ENCODE results near the gene CD80. TPM values are rescaled to one million over a fixed set of nuclear protein-coding genes. Genes with fewer than 3 reads are reported as not detected.
"Not testable (repeated sequence)": the region's sequence is repeated elsewhere in the genome, so short reads cannot be mapped to it uniquely, and the experiment has no call there.

Gene CD80
- total RNA-seq, 3 donors from 2014 or later (not counting 1 experiment from before 2014, with no cell fraction given): 0.40 to 1.1 TPM; not detected in 1

DNA sequence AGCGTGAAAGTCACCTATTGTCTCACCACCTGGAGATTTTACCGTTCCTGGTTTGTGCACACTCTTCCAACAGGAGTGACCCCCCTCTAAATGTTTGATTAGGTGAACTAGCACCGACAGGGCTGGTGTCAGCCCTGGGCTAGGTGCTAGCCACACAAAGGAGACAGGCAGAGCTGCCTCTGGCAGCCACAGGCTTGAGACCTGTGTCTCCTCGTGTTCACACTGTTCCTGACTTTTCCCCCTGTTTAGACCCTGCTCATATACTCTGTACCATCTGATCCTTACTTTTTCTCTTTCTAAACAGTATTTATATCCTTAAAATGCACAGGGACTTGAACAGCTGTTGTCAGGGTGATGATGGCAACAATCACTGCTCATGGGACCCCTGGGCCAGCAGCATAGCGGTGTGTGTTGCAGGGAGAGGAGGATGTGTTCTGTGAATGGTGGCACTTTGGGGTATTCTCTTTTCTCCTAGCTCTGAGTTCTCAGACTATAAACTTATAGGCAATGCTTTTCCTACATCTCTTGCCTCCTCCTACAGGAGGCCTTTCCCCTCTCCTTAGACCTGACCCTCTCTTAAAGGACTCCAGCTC is 5.5 kb downstream of the CD80 start:
- H3K27ac Mint-ChIP-seq: no peak overlapping the region
- ATAC-seq: no peak
- Histone ChIP-seq H3K4me1 (ENCODE audit: control insufficient read depth, insufficient read depth, low read length) (peaks cover 3% of the 10 kb centered on the region), H3K27ac (ENCODE audit: low read length) (no peak overlapping the region), H3K9me3 (ENCODE audit: control insufficient read depth, insufficient read depth, low read length) (no peaks in the 10 kb centered on the region), H3K27me3 (ENCODE audit: control insufficient read depth, insufficient read depth, low read length) (no peaks in the 10 kb centered on the region), H3K4me3 (ENCODE audit: low read length) (no peak overlapping the region), H3K36me3 (ENCODE audit: control insufficient read depth, insufficient read depth, low read length) (no peaks in the 10 kb centered on the region)
- no peaks in the 10 kb centered on the region for H3K36me3 Mint-ChIP-seq
- H3K27me3 Mint-ChIP-seq (ENCODE audit: low read depth in 2 of 2): peaks cover 0 to 2% of the 10 kb centered on the region in 2 donors
- intact Hi-C loops (cut with micrococcal nuclease): no loop called here
- no peaks in the 10 kb centered on the region for H3K9me3 Mint-ChIP-seq
- no peak overlapping the region for H3K4me3 Mint-ChIP-seq
- TF ChIP-seq, protein P1, sequence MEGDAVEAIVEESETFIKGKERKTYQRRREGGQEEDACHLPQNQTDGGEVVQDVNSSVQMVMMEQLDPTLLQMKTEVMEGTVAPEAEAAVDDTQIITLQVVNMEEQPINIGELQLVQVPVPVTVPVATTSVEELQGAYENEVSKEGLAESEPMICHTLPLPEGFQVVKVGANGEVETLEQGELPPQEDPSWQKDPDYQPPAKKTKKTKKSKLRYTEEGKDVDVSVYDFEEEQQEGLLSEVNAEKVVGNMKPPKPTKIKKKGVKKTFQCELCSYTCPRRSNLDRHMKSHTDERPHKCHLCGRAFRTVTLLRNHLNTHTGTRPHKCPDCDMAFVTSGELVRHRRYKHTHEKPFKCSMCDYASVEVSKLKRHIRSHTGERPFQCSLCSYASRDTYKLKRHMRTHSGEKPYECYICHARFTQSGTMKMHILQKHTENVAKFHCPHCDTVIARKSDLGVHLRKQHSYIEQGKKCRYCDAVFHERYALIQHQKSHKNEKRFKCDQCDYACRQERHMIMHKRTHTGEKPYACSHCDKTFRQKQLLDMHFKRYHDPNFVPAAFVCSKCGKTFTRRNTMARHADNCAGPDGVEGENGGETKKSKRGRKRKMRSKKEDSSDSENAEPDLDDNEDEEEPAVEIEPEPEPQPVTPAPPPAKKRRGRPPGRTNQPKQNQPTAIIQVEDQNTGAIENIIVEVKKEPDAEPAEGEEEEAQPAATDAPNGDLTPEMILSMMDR (IDR thresholded peaks at IDR 0.05): no peak
- H3K4me1 Mint-ChIP-seq: no peaks in the 10 kb centered on the region
- 63% methylated on average over 5 of the region's 5 CpGs for WGBS (ENCODE audit: insufficient coverage)
- DNase-seq: no peak

DNA sequence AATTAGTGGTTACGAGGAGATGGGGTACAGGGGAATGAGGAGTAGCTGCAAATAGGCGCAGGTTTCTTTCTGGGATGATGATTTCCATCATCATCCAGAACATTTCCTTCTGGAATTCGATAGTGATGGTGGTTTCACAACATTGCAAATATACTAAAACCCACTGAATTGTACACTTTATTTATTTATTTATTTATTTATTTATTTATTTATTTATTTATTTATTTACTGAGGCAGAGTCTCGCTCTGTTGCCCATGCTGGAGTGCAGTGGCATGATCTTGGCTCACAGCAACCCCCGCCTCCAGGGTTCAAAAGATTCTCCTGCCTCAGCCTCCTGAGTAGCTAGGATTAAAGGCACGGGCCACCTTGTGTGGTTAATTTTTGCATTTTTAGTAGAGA is 6.5 kb downstream of the CD80 start:
- H3K27me3 ChIP-seq (ENCODE audit: control insufficient read depth, insufficient read depth, low read length); H3K4me1 Mint-ChIP-seq; DNase-seq; H3K4me3 ChIP-seq (ENCODE audit: low read length); H3K4me3 Mint-ChIP-seq; H3K27ac Mint-ChIP-seq; H3K36me3 ChIP-seq (ENCODE audit: control insufficient read depth, insufficient read depth, low read length); H3K4me1 ChIP-seq (ENCODE audit: control insufficient read depth, insufficient read depth, low read length); H3K9me3 Mint-ChIP-seq; H3K27me3 Mint-ChIP-seq (ENCODE audit: low read depth in 2 of 2); H3K27ac ChIP-seq (ENCODE audit: low read length); intact Hi-C loops (cut with micrococcal nuclease); H3K9me3 ChIP-seq (ENCODE audit: control insufficient read depth, insufficient read depth, low read length); H3K36me3 Mint-ChIP-seq; ATAC-seq: not testable (repeated sequence)
- 91% methylated on average over 4 of the region's 6 CpGs for WGBS (ENCODE audit: insufficient coverage)

DNA sequence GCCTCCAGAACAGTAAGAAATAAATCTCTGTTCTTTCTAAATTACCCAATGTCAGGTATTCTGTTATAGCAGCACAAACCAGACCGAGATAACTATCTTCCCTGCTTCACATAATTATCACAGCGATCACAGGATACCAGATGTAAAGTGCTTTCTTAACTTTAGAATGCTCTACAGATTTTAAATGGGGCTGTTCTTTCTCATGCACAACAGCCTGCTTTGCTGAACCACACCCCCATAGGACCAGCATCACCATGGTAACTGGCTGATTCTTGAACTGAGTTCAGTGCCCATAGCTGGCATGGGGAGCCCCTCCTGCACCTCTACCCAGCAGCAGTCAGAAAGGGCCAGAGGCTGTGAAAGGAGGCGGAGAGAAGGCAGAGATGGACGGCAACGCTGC is 7.8 kb downstream of the CD80 start:
- H3K9me3 ChIP-seq (ENCODE audit: control insufficient read depth, insufficient read depth, low read length): no peaks in the 10 kb centered on the region
- no peaks in the 10 kb centered on the region for H3K9me3 Mint-ChIP-seq
- DNase-seq: no peak
- H3K4me1 ChIP-seq (ENCODE audit: control insufficient read depth, insufficient read depth, low read length): peaks cover 3% of the 10 kb centered on the region
- H3K36me3 ChIP-seq (ENCODE audit: control insufficient read depth, insufficient read depth, low read length): no peaks in the 10 kb centered on the region
- H3K27me3 ChIP-seq (ENCODE audit: control insufficient read depth, insufficient read depth, low read length): no peaks in the 10 kb centered on the region
- H3K27ac Mint-ChIP-seq: no peak overlapping the region
- H3K36me3 Mint-ChIP-seq: no peaks in the 10 kb centered on the region
- TF ChIP-seq, protein P1 (IDR thresholded peaks at IDR 0.05): no peak
- H3K4me3 Mint-ChIP-seq: no peak overlapping the region
- H3K4me3 ChIP-seq (ENCODE audit: low read length): no peak overlapping the region
- H3K27me3 Mint-ChIP-seq (ENCODE audit: low read depth in 2 of 2): peaks cover 0 to 3% of the 10 kb centered on the region in 2 donors
- ATAC-seq: no peak
- intact Hi-C loops (cut with micrococcal nuclease): no loop called here
- WGBS (ENCODE audit: insufficient coverage): 92% methylated on average over 5 of the region's 5 CpGs
- H3K4me1 Mint-ChIP-seq: no peaks in the 10 kb centered on the region
- no peak overlapping the region for H3K27ac ChIP-seq (ENCODE audit: low read length)

DNA sequence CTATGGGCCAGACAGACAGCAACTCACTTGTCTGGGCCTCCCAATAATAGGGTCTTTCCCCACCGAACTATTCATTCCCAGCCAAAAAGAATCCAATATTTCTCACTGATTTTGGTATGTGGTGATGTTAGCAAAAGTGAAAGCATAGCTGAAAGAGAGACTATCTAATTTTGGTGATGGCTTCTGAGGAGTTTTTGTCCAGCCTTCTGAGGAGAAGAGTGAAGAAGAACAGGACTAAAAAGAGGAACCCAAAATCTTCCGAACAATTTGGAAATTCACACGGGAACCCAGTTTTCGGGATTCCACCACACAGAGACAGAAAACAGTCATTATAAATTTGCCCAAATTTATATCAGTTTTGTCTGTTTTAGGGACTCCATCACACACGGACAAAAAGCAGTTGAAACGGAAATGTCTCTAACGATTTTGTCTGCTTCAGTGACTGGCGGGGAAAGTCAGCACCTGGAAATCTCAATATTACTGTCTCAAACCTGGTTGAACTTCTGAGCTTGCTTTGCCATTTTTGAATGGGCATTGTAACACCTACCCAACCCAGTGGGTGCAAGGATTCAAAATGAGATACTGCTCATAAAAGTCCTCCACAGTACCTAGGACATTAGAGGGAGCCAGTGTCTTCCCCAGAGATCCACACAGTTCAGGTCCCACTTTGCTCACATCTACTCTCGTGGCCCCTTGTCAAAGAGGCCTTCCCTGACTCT is 9.1 kb downstream of the CD80 start:
- 80% methylated on average over 9 of the region's 9 CpGs for WGBS (ENCODE audit: insufficient coverage)
- TF ChIP-seq, protein P1 (IDR thresholded peaks at IDR 0.05): no peak
- Mint-ChIP-seq H3K36me3 (no peaks in the 10 kb centered on the region), H3K4me1 (no peaks in the 10 kb centered on the region), H3K4me3 (no peak overlapping the region), H3K27ac (no peak overlapping the region), H3K27me3 (ENCODE audit: low read depth in 2 of 2) (peaks cover 0 to 3% of the 10 kb centered on the region in 2 donors), H3K9me3 (no peaks in the 10 kb centered on the region)
- Histone ChIP-seq H3K27me3 (ENCODE audit: control insufficient read depth, insufficient read depth, low read length) (no peaks in the 10 kb centered on the region), H3K27ac (ENCODE audit: low read length) (no peak overlapping the region), H3K4me3 (ENCODE audit: low read length) (no peak overlapping the region), H3K4me1 (ENCODE audit: control insufficient read depth, insufficient read depth, low read length) (no peaks in the 10 kb centered on the region), H3K9me3 (ENCODE audit: control insufficient read depth, insufficient read depth, low read length) (no peaks in the 10 kb centered on the region), H3K36me3 (ENCODE audit: control insufficient read depth, insufficient read depth, low read length) (no peaks in the 10 kb centered on the region)
- ATAC-seq: no peak
- intact Hi-C loops (cut with micrococcal nuclease): no loop called here
- DNase-seq: no peak
